ENCODE data around the gene TMEM273.

DNA sequence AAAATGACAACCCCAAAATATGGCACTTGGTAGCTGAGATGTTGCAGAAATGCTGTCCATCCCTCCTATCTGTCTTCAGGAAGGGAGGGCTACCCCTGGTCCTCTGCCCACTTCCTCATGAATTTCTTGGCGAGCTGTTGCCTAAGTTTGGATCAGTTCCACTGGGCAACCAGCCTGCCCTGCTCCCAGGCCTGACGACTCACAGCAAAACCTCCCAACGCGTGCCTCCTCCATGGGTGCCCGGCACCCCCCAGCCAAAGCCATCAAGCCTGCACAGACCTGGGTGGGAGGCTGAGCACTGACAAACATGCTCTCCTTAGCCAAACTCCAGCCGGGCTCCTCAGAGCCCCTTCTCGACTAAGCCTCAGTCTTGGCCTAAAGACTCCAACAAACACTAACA lies 81.7 kb downstream of the TMEM273 start:
- no peak for TF ChIP-seq POLR2A (IDR thresholded peaks at IDR 0.05)
- TF ChIP-seq, protein P1, sequence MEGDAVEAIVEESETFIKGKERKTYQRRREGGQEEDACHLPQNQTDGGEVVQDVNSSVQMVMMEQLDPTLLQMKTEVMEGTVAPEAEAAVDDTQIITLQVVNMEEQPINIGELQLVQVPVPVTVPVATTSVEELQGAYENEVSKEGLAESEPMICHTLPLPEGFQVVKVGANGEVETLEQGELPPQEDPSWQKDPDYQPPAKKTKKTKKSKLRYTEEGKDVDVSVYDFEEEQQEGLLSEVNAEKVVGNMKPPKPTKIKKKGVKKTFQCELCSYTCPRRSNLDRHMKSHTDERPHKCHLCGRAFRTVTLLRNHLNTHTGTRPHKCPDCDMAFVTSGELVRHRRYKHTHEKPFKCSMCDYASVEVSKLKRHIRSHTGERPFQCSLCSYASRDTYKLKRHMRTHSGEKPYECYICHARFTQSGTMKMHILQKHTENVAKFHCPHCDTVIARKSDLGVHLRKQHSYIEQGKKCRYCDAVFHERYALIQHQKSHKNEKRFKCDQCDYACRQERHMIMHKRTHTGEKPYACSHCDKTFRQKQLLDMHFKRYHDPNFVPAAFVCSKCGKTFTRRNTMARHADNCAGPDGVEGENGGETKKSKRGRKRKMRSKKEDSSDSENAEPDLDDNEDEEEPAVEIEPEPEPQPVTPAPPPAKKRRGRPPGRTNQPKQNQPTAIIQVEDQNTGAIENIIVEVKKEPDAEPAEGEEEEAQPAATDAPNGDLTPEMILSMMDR (IDR thresholded peaks at IDR 0.05), result no peak
